ENCODE results near the gene PLEKHA5. TPM values are rescaled to one million over a fixed set of nuclear protein-coding genes. Genes with fewer than 3 reads are reported as not detected.

The PLEKHA5 gene
- total RNA-seq, 1 donor from 2014 or later: 30.2 TPM

GRCh38 chr12:19244312-19244711 lies 114.8 kb downstream of the PLEKHA5 start:
- no peak for DNase-seq (ENCODE audit: low spot score)

GRCh38 chr12:19245106-19245505 lies 115.6 kb downstream of the PLEKHA5 start:
- TF ChIP-seq CTCF (IDR thresholded peaks at IDR 0.05; ENCODE audit: unreplicated experiment): no peak
- Mint-ChIP-seq H3K27me3 (ENCODE audit: unreplicated experiment) (no peaks in the 10 kb centered on the region), H3K4me1 (ENCODE audit: unreplicated experiment) (no peaks in the 10 kb centered on the region), H3K27ac (ENCODE audit: unreplicated experiment) (no peak overlapping the region), H3K36me3 (ENCODE audit: low read depth, unreplicated experiment) (no peaks in the 10 kb centered on the region), H3K4me3 (ENCODE audit: unreplicated experiment) (no peak overlapping the region), H3K9me3 (ENCODE audit: unreplicated experiment) (no peaks in the 10 kb centered on the region)
- no peak for DNase-seq (ENCODE audit: low spot score)

More at GRCh38 chr12:19244312-19244711, 114.8 kb downstream of the PLEKHA5 start:
- peaks cover 2% of the 10 kb centered on the region for H3K4me1 Mint-ChIP-seq (ENCODE audit: unreplicated experiment)
- TF ChIP-seq CTCF (IDR thresholded peaks at IDR 0.05; ENCODE audit: unreplicated experiment): no peak
- no peaks in the 10 kb centered on the region for H3K27me3 Mint-ChIP-seq (ENCODE audit: unreplicated experiment)
- H3K36me3 Mint-ChIP-seq (ENCODE audit: low read depth, unreplicated experiment): no peaks in the 10 kb centered on the region
- H3K4me3 Mint-ChIP-seq (ENCODE audit: unreplicated experiment): no peak overlapping the region
- H3K27ac Mint-ChIP-seq (ENCODE audit: unreplicated experiment): no peak overlapping the region
- H3K9me3 Mint-ChIP-seq (ENCODE audit: unreplicated experiment): no peaks in the 10 kb centered on the region

GRCh38 chr12:19245666-19246065 lies 116.1 kb downstream of the PLEKHA5 start:
- no peak overlapping the region for H3K4me3 Mint-ChIP-seq (ENCODE audit: unreplicated experiment)
- no peaks in the 10 kb centered on the region for H3K9me3 Mint-ChIP-seq (ENCODE audit: unreplicated experiment)

GRCh38 chr12:19246933-19247332 lies 117.4 kb downstream of the PLEKHA5 start:
- Mint-ChIP-seq H3K36me3 (ENCODE audit: low read depth, unreplicated experiment) (no peaks in the 10 kb centered on the region), H3K27me3 (ENCODE audit: unreplicated experiment) (no peaks in the 10 kb centered on the region), H3K9me3 (ENCODE audit: unreplicated experiment) (no peaks in the 10 kb centered on the region), H3K4me1 (ENCODE audit: unreplicated experiment) (no peaks in the 10 kb centered on the region), H3K27ac (ENCODE audit: unreplicated experiment) (no peak overlapping the region), H3K4me3 (ENCODE audit: unreplicated experiment) (no peak overlapping the region)
- DNase-seq (ENCODE audit: low spot score): no peak
- TF ChIP-seq CTCF (IDR thresholded peaks at IDR 0.05; ENCODE audit: unreplicated experiment): no peak

More at GRCh38 chr12:19245666-19246065, 116.1 kb downstream of the PLEKHA5 start:
- no peaks in the 10 kb centered on the region for H3K36me3 Mint-ChIP-seq (ENCODE audit: low read depth, unreplicated experiment)
- no peak for TF ChIP-seq CTCF (IDR thresholded peaks at IDR 0.05; ENCODE audit: unreplicated experiment)
- H3K27me3 Mint-ChIP-seq (ENCODE audit: unreplicated experiment): no peaks in the 10 kb centered on the region
- DNase-seq (ENCODE audit: low spot score): no peak
- no peaks in the 10 kb centered on the region for H3K4me1 Mint-ChIP-seq (ENCODE audit: unreplicated experiment)
- no peak overlapping the region for H3K27ac Mint-ChIP-seq (ENCODE audit: unreplicated experiment)

- no peak overlapping the region for H3K27ac Mint-ChIP-seq (ENCODE audit: unreplicated experiment)
- TF ChIP-seq CTCF (IDR thresholded peaks at IDR 0.05; ENCODE audit: unreplicated experiment): no peak
- H3K36me3 Mint-ChIP-seq (ENCODE audit: low read depth, unreplicated experiment): no peaks in the 10 kb centered on the region
- no peaks in the 10 kb centered on the region for H3K4me1 Mint-ChIP-seq (ENCODE audit: unreplicated experiment)
- H3K27me3 Mint-ChIP-seq (ENCODE audit: unreplicated experiment): no peaks in the 10 kb centered on the region
- no peak overlapping the region for H3K4me3 Mint-ChIP-seq (ENCODE audit: unreplicated experiment)
- H3K9me3 Mint-ChIP-seq (ENCODE audit: unreplicated experiment): no peaks in the 10 kb centered on the region
- no peak for DNase-seq (ENCODE audit: low spot score)
These were observed 119.5 kb downstream of the PLEKHA5 start for GRCh38 chr12:19248929-19249602.

Measured in endothelial cell (in vitro differentiated cells).